HG03432 (cell line): ENCODE measurements around the gene ZNF541.
A peak's percentile ranks its signal among the peaks of the same experiment; 100 is the strongest.

ENCODE experiments used
- ATAC-seq: cut with Tn5 transposase; IDR thresholded peaks from one replicate; pipeline ENCODE4 v1.9.1; 2021; ENCODE audit warnings: mild to moderate bottlenecking, moderate library complexity; ENCODE audit not compliant: unreplicated experiment

Gene ZNF541

GRCh38 chr19:47573071-47574026, at the start of gene ZNF541:
Gene ZNF541 (minus strand): TSS chr19:47573148. CDS start chr19:47555856, 17,292 bp downstream.
- ATAC-seq = no peak

- ATAC-seq = no peak
Observed at GRCh38 chr19:47619763-47620162, 46.8 kb upstream of the ZNF541 start.

GRCh38 chr19:47618771-47619170, 45.8 kb upstream of the ZNF541 start:
- ATAC-seq = no peak

- no peak for ATAC-seq
Observed at GRCh38 chr19:47615714-47616113, 42.8 kb upstream of the ZNF541 start.

- no peak for ATAC-seq
Observed at GRCh38 chr19:47615230-47615629, 42.3 kb upstream of the ZNF541 start.

GRCh38 chr19:47614559-47614958, 41.6 kb upstream of the ZNF541 start:
- ATAC-seq = no peak

- ATAC-seq = no peak
Observed at GRCh38 chr19:47614021-47614295, 41.0 kb upstream of the ZNF541 start.

- no peak for ATAC-seq
Observed at GRCh38 chr19:47613165-47614020, 40.4 kb upstream of the ZNF541 start.

GRCh38 chr19:47610902-47611301, 38.0 kb upstream of the ZNF541 start:
- ATAC-seq = no peak

- ATAC-seq = no peak
Observed at GRCh38 chr19:47609906-47610894, 37.3 kb upstream of the ZNF541 start.

GRCh38 chr19:47608969-47609905, 36.3 kb upstream of the ZNF541 start, which contains the start of gene BICRA:
Gene BICRA (plus strand): TSS chr19:47609134. CDS start chr19:47673575, 64,441 bp downstream.
- ATAC-seq = peak; percentile 51

- peak; percentile 81 for ATAC-seq
Observed at GRCh38 chr19:47608074-47608918, 35.3 kb upstream of the ZNF541 start.

GRCh38 chr19:47607564-47608073, 34.7 kb upstream of the ZNF541 start:
- no peak for ATAC-seq

- ATAC-seq = no peak
Observed at GRCh38 chr19:47603706-47604565, 31.0 kb upstream of the ZNF541 start.

- ATAC-seq = no peak
Observed at GRCh38 chr19:47601180-47601904, 28.4 kb upstream of the ZNF541 start.

- peak; percentile 94 for ATAC-seq
Observed at GRCh38 chr19:47600246-47601179, 27.6 kb upstream of the ZNF541 start.
